Measurements from ENCODE around the gene KARS1. TPM values are rescaled to one million over a fixed set of nuclear protein-coding genes. Genes with fewer than 3 reads are reported as not detected.

The KARS1 gene
- total and polyA plus RNA-seq, 5 experiments from 2014 or later = 140 to 214 (median 194) TPM

DNA sequence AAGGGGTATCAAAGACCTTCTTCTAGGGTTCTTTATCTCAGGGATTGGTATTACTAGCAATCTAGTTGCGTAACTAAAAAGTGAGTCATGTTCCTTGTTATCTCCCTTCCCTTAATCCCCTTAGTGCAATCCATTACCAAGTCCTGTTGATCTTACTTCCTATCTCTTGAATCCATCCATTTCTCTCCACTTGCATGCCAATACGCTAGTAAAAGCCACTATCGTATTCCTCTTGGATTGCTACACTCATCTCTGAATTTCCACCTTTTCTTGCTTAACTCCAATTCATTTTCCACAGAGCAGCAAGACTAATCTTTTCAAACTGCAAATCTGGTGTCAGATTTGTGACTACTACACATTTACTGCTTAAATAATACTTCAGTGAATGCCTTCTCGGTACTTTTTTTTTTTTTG is 22.5 kb downstream of the KARS1 start:
- Mint-ChIP-seq H3K36me3 (peaks cover 4 to 57% (median 22%) of the 10 kb centered on the region in 3 donors), H3K4me3 (peak overlapping the region in 8 of 10 donors; percentile 13 to 70 (median 50)), H3K27ac (peak overlapping the region in 9 of 10 donors; percentile 2 to 94 (median 66)), H3K4me1 (peaks cover 35 to 66% (median 58%) of the 10 kb centered on the region in 4 donors), H3K27me3 (no peaks in the 10 kb centered on the region), H3K9me3 (no peaks in the 10 kb centered on the region)
- POLR2A ChIA-PET = interaction anchor here (0.6 kb wide), 1 partner anchor 11 kb away, joined by 3 read pairs; no protein-coding TSS in a partner anchor
- ATAC-seq (no peak), DNase-seq (no peak)

GRCh38 chr16:75622761-75623605 is 24.5 kb downstream of the KARS1 start, which contains the start of gene ADAT1:
Gene ADAT1 (minus strand): TSS chr16:75623281. CDS start chr16:75620799, 2,482 bp downstream.
- Mint-ChIP-seq H3K4me3 (peak within 1 kb of the TSS; percentile 93 to 99 (median 96)), H3K27ac (peak within 1 kb of the TSS; percentile 91 to 99 (median 98)), H3K9me3 (no peaks in the 10 kb centered on the region), H3K27me3 (no peaks in the 10 kb centered on the region), H3K4me1 (peaks cover 30 to 60% (median 52%) of the 10 kb centered on the region in 4 donors), H3K36me3 (peaks cover 4 to 54% (median 7%) of the 10 kb centered on the region in 3 donors)
- DNase-seq (peak; percentile 91 to 99 (median 98)), ATAC-seq (peak; percentile 92 to 95)
- POLR2A ChIA-PET = interaction anchor here (0.5 to 4.2 kb wide), 13 partner anchors 10 to 445 kb away, joined by 3 to 119 read pairs (median 5); partner anchors contain the start of genes CFDP1, GABARAPL2, KARS1 and TERF2IP

DNA sequence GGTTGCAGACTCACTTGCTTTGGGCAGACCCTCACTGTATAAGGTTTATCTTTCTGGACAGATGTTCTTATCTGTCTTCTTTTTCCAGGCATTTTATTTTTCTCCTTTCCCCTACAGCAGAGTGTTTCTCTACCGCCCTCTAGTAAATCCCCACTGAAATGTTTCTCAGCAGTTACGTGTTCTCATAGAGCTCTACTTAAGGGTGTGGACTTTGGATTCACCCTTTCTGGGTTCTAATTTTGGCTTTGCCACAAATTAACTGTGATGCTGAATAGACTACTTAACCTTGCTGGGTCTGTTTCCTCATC is 26.3 kb downstream of the KARS1 start:
- H3K4me3 Mint-ChIP-seq = peak overlapping the region in 8 of 10 donors; percentile 64 to 99 (median 96)
- H3K36me3 Mint-ChIP-seq = peaks cover 4 to 52% (median 8%) of the 10 kb centered on the region in 3 donors
- no peaks in the 10 kb centered on the region for H3K27me3 Mint-ChIP-seq
- ATAC-seq (no peak), DNase-seq (peak in 1 of 10 donors; percentile 27)
- H3K4me1 Mint-ChIP-seq = peaks cover 21 to 54% (median 42%) of the 10 kb centered on the region in 4 donors
- POLR2A ChIA-PET = interaction anchor here (1.3 to 4.2 kb wide), 4 partner anchors 27 to 187 kb away, joined by 4 to 119 read pairs (median 27); partner anchors contain the start of genes CFDP1, GABARAPL2, KARS1 and TERF2IP
- H3K9me3 Mint-ChIP-seq = no peaks in the 10 kb centered on the region
- peak overlapping the region in 9 of 10 donors; percentile 52 to 99 (median 96) for H3K27ac Mint-ChIP-seq

DNA sequence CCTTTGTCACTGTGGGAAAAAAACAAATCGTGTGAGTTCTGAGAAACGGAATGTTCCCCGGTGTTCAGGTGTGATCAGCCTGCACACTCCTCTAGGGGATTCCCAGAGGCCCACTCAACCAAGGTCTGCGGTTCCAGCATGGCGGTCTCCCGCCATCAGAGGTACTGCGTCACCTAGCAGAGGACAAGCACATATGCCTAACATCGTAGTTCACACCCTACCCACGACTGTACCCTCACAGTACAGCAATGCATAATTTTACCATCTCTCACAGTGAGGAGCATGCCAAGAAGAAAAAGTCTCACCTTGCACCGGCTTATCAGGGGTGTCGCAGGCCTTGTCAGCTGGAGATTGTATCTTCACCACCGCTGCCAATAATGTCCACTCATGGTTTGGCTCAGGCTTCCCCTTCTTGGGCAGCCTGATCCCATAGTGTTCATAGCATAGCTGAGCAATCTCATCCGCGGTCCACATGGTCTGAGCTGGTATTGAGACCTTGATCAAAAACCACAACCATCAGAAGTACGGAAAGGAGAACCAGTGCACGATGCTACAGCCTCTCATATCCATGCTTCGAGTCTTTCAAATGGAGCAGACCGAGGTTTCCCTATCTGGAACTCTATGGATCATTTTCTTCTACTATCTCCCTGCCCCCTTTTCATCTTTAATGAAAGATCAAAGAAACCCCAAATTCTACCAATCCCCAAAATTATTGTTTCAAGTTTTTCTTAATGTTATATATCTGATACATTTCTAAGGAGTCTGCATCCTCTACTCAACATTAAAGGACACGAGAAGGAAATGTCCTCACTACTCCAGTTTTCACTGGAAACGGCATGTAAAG is 26.9 kb downstream of the KARS1 start:
- DNase-seq (peak in 1 of 10 donors; percentile 52), ATAC-seq (no peak)
- POLR2A ChIA-PET = interaction anchor here (2.8 to 4.2 kb wide), 2 partner anchors 28 to 104 kb away, joined by 22 to 119 read pairs; partner anchors contain the start of genes KARS1 and TERF2IP
- Mint-ChIP-seq H3K27me3 (no peaks in the 10 kb centered on the region), H3K4me1 (peaks cover 19 to 57% (median 41%) of the 10 kb centered on the region in 4 donors), H3K4me3 (peak overlapping the region in 9 of 10 donors; percentile 10 to 99 (median 68)), H3K27ac (peak overlapping the region; percentile 52 to 99 (median 94)), H3K9me3 (no peaks in the 10 kb centered on the region), H3K36me3 (peaks cover 4 to 54% (median 9%) of the 10 kb centered on the region in 3 donors)

GRCh38 chr16:75618780-75619179 is 28.7 kb downstream of the KARS1 start:
- H3K36me3 Mint-ChIP-seq = peaks cover 4 to 68% (median 17%) of the 10 kb centered on the region in 3 donors
- H3K4me3 Mint-ChIP-seq = no peak overlapping the region
- peak overlapping the region in 3 of 10 donors; percentile 18 to 77 (median 66) for H3K27ac Mint-ChIP-seq
- H3K4me1 Mint-ChIP-seq = peaks cover 17 to 59% (median 38%) of the 10 kb centered on the region in 4 donors
- no peaks in the 10 kb centered on the region for H3K9me3 Mint-ChIP-seq
- ATAC-seq = no peak
- H3K27me3 Mint-ChIP-seq = no peaks in the 10 kb centered on the region
- POLR2A ChIA-PET = interaction anchor here (0.7 kb wide), 1 partner anchor 68 kb away, joined by 5 read pairs; no protein-coding TSS in a partner anchor
- DNase-seq = no peak

GRCh38 chr16:75617121-75617520 is 30.3 kb downstream of the KARS1 start:
- Mint-ChIP-seq H3K4me1 (peaks cover 15 to 47% (median 33%) of the 10 kb centered on the region in 4 donors), H3K27ac (peak overlapping the region in 7 of 10 donors; percentile 1 to 87 (median 67)), H3K9me3 (no peaks in the 10 kb centered on the region), H3K27me3 (no peaks in the 10 kb centered on the region), H3K4me3 (peak overlapping the region in 2 of 10 donors; percentile 18 to 26), H3K36me3 (peaks cover 4 to 84% (median 30%) of the 10 kb centered on the region in 3 donors)
- DNase-seq = no peak
- no peak for ATAC-seq
- POLR2A ChIA-PET = no interaction called here

GRCh38 chr16:75616521-75617010 is 30.9 kb downstream of the KARS1 start:
- ATAC-seq = peak in 1 of 2 donors; percentile 37

DNA sequence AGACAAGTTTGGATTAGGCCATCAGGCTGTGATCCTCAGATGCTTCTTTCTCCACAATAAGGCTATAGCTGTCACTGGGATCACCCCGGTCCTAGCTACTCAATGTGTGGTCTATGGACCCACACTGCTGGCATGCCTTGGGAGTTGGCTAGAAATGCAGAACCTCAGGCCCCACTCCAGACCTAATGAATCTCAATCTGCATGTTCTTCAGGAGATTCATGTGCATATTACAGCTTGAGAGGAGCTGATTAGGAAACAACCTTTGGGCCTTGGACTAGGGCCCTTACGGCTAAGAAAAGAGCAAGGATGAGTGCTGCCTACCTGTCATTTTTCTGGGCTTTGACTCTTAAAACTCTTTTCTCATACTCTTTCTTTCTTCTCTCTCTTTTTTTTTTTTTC is 31.8 kb downstream of the KARS1 start:
- Mint-ChIP-seq H3K4me1 (peaks cover 6 to 32% (median 18%) of the 10 kb centered on the region in 4 donors), H3K27me3 (no peaks in the 10 kb centered on the region), H3K27ac (peak overlapping the region in 6 of 10 donors; percentile 40 to 87 (median 82)), H3K36me3 (peaks cover 4 to 87% (median 32%) of the 10 kb centered on the region in 3 donors), H3K4me3 (peak overlapping the region in 1 of 10 donors; percentile 62), H3K9me3 (no peaks in the 10 kb centered on the region)
- no peak for ATAC-seq
- POLR2A ChIA-PET = interaction anchor here (1.0 to 1.1 kb wide), 2 partner anchors 32 to 33 kb away, joined by 3 to 5 read pairs; partner anchors contain the start of genes KARS1 and TERF2IP
- no peak for DNase-seq

More at GRCh38 chr16:75616521-75617010, 30.9 kb downstream of the KARS1 start:
- no peak for DNase-seq
- H3K4me1 Mint-ChIP-seq = peaks cover 14 to 41% (median 28%) of the 10 kb centered on the region in 4 donors
- H3K36me3 Mint-ChIP-seq = peaks cover 4 to 86% (median 32%) of the 10 kb centered on the region in 3 donors
- H3K27me3 Mint-ChIP-seq = no peaks in the 10 kb centered on the region
- peak overlapping the region in 8 of 10 donors; percentile 67 to 87 (median 83) for H3K27ac Mint-ChIP-seq
- H3K4me3 Mint-ChIP-seq = peak overlapping the region in 5 of 10 donors; percentile 4 to 62 (median 18)
- POLR2A ChIA-PET = interaction anchor here (1.0 kb wide), 1 partner anchor 32 kb away, joined by 5 read pairs; no protein-coding TSS in a partner anchor
- H3K9me3 Mint-ChIP-seq = no peaks in the 10 kb centered on the region

DNA sequence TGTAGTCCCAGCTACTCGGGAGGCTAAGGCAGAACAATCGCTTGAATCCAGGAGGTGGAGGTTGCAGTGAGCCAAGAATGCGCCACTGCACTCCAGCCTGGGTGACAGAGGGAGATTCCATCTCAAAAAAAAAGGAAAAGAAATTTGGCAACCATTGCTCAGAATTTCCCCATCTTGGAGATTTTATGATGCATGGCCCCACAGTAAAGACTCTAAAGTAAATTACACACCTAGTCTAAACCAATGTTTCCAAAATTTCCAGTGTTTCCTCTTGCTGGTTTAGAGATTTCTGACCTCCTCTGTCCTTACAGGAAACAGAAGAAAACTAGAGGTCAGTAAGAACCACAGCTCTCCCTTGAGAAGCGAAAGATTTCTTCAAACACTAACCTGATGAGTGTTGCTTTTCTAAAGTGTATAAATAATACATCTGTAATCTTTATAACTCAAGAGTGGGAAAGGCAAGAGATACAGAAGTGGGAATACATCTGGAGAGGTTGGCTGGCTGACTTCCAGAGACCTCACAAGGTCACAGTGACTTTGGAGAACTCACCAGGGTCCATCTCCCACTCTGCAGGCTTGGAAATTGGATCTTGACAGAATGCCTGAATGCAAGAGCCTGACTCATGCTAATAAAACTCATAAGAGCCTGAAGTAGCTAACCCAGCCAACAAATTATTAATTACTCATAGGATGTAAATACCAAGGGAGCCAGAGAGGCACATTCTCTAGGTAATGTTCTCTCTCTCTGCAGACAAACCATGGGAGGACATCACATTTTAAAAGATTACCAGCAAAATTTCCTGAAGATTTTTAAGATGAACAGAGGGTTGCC is 33.2 kb downstream of the KARS1 start:
- Mint-ChIP-seq H3K4me1 (peaks cover 2 to 24% (median 13%) of the 10 kb centered on the region in 4 donors), H3K9me3 (no peaks in the 10 kb centered on the region), H3K27ac (peak overlapping the region in 2 of 10 donors; percentile 40 to 47), H3K4me3 (no peak overlapping the region), H3K36me3 (peaks cover 4 to 90% (median 35%) of the 10 kb centered on the region in 3 donors), H3K27me3 (no peaks in the 10 kb centered on the region)
- no peak for ATAC-seq
- no peak for DNase-seq
- POLR2A ChIA-PET = interaction anchor here (1.1 kb wide), 1 partner anchor 33 kb away, joined by 3 read pairs; the partner anchor contains the start of genes KARS1 and TERF2IP

DNA sequence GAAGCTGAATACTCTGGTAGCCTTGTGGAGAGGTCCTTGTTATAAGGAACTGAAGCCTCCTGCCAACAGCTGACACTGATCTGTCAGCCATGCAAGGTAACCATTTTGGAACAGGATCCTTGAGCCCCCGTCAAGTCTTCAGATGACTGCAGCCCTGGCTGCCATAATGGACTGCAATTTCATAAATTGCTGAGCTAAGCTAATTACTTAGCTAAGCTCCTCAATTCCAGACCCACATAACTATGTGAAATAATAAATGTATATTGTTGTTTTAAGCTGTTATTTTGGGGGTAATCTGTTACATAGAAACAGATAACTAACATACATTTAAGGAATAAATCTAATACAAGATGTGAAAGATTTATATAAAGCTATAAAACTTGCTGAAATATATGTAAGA is 41.0 kb downstream of the KARS1 start:
- Mint-ChIP-seq H3K27me3 (no peaks in the 10 kb centered on the region), H3K4me1 (peaks cover 0 to 11% (median 2%) of the 10 kb centered on the region in 4 donors), H3K36me3 (peaks cover 20 to 87% (median 49%) of the 10 kb centered on the region in 3 donors), H3K27ac (peak overlapping the region in 1 of 10 donors; percentile 43), H3K9me3 (peaks cover 0 to 10% (median 0%) of the 10 kb centered on the region in 9 donors), H3K4me3 (no peak overlapping the region)
- ATAC-seq (no peak), DNase-seq (no peak)
- POLR2A ChIA-PET = no interaction called here

- POLR2A ChIA-PET = no interaction called here
- DNase-seq = no peak
- peaks cover 0 to 4% (median 2%) of the 10 kb centered on the region in 4 donors for H3K4me1 Mint-ChIP-seq
- H3K4me3 Mint-ChIP-seq = no peak overlapping the region
- no peak for ATAC-seq
- H3K9me3 Mint-ChIP-seq = peaks cover 0 to 10% (median 0%) of the 10 kb centered on the region in 9 donors
- peaks cover 22 to 85% (median 67%) of the 10 kb centered on the region in 3 donors for H3K36me3 Mint-ChIP-seq
- H3K27me3 Mint-ChIP-seq = no peaks in the 10 kb centered on the region
- H3K27ac Mint-ChIP-seq = no peak overlapping the region
These were observed 44.2 kb downstream of the KARS1 start for GRCh38 chr16:75603241-75603640.

Measured in naive thymus-derived CD8-positive, alpha-beta T cell (primary cell).